Kidney glomerular epithelial cell (primary cell): ENCODE data around the gene LTBP2.

ENCODE experiments used
- DNase-seq: peaks from one replicate; lab custom pipeline; 2025; lab: John Stamatoyannopoulos, UW

The LTBP2 gene

DNA sequence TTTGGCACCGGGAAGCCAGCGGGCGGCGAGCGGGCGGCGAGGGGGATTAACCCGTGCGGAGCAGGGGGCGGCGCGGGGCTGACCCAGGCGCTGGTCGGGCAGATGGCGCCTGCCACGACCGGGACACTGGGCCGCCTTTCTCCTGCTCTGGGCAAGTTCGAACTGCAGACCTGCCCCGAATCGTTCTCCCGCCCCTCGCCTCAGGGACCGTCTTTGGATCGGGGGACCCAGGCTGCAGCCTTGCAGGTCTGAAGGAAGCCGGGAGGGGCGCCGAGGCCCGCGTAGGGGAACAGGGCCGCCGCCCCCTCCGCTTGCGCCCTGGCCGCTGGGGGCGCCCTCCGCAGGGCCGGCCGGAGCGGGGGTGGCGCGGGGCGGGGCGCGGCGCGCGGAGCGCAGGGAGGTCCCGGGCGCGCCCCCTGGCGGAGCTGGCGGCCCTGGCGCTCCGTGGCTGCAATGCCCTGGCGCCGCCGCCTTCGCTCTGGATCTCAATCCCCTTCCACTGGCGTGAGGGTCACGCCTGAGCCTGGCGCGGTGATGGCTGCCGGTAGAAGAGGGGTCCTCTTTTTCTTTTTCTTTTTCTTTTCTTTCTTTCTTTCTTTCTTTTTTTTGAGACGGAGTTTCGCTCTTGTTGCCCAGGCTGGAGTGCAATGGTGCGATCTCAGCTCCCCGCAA, 449 bp upstream of the LTBP2 start:
- DNase-seq = peak; percentile 47

DNA sequence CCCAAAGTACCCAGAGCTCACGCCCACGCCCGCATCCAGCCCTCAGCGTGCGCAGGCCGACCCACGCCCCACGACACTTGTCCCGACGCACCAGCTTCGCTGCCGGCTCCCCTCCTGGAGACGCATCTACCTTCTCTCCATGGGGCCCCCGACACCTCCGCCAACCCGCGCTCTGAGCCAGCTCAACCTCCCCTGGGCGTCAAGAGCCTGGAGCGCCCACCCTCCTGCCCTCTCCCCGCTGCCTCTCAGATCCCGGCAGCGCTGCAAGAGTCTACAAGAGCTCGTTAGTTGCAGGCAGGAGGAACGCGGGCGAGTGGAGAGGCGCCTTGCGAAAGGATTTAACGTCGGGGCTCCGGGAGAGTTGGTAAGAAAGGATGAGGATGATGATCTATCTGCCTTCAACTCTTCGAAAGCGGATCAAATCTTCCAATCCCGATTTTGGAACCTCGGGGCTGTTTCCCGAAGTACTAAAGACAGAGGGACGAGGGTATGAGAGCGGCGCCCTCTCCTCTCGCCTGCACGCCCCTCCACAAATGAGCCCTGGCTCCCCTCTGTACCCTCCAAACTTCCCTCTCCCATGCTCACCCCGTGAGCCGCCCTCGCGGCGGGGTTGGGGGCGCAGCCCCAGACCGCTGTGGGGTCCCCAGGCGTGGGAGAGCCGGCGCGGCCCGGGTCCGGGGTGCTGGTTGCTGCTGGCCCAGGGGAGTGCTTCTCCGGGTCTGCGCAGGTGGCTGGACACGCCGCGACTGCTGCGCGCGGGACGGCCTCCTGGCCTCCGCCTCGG, 979 bp downstream of the LTBP2 start:
- DNase-seq = no peak

DNA sequence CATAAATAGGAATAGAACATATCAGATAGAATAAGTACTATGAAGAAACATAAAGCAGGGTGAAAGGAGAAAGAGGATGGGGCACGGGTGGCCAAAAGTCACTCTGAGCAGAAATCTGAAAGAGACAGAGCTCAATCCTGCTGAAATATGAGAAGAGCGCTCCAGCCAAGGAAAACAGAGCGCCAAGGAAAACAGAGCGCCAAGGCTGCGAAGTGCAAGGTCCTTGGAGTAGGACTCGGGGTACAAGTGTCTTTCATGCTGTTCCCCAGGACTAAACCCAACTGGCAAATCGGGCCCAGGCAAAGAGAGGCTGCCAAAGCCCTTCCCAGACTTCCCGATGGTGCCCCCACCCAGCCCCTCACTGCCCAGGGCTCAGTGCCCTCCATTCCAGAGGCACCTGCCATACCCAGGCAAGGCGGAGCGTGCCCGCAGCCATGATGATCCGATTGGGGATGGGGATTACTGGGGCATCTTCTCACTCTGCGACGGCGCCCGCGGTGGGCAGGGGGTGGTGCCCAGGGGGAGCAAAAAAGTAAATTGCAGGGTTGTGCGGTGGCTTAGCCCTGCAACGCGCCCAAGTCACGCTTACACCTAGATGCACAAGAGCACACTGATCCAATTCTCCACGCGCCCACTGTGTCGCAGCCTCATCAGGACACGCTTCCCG, 1.7 kb downstream of the LTBP2 start:
- no peak for DNase-seq

DNA sequence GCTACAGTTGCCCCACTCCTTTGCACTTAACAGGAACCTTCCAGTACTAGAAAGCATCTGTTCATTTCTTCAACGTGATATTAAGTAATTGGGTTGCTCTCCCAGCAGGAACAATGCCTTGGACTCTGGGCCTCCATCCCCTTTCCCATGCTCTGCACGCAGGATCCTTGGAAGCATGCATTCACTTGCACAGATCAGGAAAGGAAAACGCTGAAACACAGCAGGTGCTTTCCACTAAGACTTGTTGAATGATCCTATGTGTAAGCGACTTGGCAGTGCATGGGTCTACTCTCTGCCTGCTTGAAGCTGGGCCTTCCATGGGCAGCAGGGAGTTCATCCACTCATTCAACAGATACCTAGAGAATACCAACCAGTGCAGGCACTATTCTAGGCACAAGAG, 2.3 kb downstream of the LTBP2 start:
- no peak for DNase-seq

DNA sequence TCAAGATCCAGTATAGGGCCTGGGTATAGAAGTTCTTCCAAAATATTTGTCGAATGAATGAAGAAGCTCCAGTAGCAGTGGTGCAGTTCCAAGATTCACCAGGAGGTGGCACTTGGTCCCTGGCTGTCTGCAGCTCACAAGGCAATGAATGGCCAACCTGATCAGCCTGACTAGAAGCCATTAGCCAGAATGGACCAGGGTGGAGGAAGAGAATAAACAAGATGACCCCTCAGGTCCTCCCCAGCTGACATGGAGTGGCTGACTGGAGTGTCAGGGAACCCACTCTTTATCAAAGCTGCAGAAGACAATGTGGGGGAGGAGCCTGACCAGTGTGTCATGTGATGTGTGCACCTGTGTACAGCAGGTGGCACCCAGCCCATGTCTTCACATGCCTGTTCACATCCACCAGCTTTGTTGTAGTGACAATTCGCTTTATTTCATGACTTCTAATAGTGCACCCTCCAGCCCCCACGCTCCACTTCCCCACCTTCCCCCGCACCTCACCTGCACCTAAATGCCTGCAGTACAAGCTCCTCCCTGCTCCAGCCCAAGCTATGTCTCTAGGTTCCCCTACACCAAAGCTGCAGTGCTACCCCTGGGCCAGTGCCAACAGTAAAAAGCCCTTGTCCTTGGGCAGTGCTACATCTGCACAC, 3.0 kb downstream of the LTBP2 start:
- DNase-seq = peak; percentile 82

DNA sequence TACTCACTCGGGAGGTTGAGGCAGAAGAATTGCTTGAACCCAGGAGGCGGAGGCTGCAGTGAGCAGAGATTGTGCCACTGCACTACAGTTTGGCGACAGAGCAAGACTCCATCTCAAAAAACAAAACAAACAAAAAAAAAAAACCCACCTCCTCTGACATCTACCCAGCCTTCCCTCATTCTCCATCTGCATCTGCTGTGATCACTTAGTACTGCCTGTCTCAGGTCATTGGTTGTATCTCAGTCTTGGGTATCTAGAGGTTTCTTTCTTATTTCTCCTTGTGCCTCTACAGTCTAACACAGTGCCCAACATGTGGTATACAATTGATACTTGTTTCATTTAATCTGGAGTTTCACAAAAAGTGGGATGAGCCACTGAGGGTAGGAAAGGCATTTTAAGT, 5.3 kb downstream of the LTBP2 start:
- no peak for DNase-seq

DNA sequence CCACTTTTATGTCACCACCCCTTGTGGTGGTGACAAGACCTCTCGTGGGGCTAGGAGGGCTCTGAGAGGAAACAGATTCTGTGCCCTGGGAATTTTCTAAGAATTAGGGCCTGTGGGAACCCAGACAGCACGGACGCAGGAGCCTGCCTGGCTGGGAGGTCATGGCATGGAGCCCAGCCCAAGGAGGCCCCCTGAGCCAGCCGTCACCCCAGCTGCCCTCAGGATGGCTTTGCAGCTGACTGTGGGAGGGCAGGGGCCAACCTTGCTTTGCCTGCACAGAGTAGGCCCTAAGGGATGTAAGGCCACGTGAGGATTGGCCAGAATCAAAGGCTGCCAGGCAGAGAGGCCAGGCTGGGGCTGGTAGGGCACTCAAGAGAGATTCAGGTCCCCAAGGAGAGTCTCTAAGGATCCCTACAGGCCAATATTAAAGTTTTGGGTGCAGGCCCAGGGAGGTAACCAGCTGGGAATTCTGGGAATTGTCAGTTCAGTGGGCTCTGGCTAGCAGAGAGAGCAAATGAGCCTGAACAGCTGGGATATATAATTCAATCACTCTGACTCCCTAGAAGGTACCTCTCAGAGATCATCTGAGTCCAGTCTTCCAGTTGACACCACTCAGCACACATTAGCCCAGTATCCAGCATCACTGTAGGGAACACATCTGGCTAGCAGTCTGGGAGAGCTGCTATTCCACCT, 6.4 kb downstream of the LTBP2 start:
- DNase-seq = no peak

DNA sequence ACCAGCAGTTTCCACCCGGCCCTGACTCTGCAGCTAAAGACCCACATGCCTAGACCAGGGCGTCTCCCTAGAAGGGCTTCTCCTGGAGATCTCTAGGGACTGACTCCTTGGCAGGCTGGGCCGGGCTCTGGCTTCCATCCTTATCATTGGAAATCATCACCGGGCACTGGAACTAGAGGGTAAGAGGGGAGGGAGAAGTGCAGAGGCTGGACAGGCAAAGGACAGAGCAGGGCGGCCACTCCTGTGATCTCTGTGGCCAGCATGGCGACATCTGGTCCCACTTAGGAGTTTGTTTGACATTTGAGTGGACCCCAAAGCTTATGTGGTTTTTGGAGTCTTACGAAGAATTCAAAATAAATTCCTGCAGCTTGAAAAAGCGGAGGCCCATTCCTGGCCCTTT, 7.1 kb downstream of the LTBP2 start:
- DNase-seq = no peak

DNA sequence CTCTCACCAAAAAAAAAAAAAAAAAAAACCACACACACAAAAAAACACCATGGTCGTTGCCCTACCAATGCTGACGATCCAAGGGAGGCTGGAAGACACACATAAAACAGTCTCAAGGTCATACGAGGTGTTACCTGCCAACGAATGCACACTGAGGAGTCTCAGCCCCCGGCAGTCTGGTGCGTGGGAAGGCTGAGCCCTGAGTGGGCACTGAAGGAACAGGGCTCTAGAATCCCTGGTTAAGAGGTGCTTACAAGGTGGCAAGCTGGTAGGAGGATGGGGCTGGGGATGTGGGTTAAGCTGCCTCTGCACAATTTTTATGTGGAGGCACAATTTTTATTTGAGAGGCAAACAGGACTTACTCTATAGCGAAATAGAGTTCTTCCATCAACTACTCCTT, 7.9 kb downstream of the LTBP2 start:
- DNase-seq = no peak

DNA sequence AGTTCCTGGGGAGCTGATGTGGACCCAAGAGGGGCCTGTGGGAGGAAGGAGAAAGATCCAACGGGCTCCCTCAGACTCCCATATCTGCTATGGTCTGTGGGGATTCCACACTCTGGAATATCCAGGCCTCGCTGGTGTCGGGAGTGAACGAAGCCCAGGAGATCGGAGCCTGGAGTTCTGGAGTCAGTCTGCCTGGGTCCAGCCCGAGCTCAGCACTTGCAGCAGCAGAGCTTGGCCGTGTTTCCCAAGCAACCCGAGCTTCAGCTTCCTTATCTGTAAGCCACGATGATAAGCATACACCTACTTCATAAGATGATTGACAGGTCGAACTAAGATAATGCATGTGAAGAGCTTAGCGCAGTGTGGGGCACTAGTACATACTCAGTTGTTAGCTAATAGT, 10.1 kb downstream of the LTBP2 start:
- DNase-seq = no peak

DNA sequence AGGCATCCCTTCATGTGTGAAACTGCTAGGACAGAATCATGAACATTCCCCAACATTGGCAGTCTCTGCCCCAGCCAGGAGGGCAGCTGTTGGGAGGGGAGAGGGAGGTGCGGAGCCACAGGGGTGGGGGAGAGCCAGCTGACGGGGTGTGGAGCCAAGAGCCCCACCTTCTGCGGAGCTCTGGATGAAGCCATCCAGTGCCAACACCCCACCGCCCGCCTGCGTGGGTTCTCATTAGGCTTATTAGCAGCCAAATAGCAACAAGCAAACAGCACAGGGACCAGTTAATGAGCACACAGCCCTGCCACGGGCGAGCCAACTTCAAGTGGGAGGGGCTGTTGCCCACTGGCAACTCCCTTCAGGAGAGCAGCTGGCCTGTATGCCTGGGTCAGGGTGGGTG, 12.1 kb downstream of the LTBP2 start:
- no peak for DNase-seq

DNA sequence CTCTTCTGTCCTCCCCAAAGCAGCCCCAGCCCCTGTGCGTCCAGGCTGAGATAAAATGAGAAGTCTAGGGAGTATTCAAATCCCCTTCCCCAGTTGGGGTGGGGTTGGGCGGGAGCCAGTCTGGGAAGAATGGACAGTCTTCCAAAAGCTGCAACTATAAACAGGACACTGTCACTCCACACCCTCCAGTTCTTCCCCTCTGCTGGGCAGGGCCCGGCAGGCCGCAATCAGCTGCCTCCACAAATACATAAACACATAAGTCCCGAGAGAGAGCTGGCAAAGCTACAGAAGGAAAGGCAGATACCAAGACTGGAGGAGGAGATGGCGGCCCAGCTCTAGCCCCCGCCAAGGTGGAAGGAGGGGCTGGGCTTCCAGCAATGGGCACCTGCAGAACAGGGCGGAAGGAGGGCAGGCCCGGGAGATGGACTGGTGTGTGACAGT, 12.7 kb downstream of the LTBP2 start:
- DNase-seq = no peak

DNA sequence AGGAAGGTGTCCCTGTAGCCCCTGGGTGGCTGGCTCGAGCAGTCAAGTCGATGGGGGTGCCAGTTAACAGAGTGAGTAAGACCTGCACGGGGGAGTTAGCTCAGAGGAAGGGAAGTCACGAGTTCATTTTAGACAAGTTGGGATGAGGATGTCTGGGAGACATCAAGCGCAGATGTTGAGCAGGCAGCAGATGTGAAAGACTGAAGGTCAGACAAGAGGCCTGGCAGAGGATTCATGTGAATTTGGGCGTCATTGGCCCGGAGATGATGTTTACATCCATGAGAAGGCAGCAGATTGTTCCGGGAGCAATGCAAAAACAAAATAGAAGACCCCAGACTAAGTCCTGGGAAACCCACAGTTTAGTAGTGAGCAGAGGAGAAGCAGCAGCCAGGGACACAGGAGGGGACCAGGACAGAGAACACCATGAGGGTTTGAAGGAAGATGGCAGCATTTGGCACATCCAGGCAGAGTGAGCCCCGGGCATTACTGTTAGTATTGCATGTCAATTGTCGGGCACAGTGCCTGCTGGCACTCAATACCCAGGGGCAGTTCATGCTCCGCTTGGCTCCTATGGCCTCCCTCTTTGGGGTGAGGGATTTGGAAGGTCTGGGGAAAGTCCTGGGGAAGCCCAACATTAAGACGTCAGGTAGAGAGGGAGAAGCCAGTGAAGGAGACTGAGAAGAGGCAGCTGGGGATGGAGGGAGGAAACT, 15.1 kb downstream of the LTBP2 start:
- no peak for DNase-seq

DNA sequence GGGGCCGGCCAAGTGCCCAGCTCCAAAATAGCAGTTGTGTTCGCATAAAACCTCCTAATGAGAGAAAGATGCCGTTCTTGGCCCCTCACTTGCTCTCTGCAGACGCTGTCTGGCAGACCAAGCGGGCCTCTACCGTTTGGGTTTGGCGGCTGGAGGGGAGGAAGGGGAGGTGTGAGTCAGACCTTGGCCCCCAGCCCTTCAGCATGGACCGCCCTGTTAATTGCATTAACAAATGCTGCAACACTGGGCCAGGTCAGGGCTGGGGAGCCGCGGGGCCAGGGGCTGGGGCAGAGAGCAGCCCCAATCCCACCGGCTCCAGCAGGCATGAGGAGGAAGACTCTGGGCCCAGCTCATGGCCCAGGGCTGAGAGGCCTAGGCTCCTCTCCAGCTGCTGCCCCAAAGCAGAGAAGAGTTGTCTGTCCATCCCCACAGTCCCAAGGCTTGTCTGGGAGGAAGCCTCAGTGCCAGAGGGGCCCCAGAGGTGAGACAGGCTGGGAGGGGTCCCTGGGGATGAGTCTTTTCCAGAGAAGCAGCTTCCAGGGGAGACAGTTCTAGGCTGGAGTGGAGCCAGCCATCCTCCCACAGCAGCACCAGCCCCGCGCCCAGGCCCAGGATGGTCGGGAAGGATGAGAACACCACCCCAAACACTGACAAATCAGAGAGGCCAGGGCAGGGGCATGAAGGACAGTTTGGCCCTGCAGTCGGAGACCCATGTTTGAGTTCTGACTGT, 16.9 kb downstream of the LTBP2 start:
- DNase-seq = no peak

DNA sequence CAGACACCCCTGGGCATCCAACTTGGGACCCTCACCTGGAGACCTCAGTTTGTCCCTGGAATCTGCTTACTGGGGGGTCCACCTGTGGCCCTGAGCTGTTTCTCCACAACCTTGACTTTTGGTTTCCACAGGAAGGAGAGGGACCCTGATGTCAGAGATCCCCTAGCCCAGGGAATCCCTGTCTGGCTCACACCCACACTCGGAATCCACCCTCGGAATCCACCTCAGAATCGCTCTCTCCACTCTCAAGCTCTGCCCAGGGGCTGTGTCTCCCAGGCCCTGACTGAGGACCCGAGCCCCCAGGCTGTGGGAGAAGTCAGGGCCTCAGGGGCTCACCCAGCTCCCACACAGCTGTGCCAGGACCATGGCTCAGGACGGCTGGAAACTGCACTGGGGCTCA, 17.4 kb downstream of the LTBP2 start:
- DNase-seq = no peak

DNA sequence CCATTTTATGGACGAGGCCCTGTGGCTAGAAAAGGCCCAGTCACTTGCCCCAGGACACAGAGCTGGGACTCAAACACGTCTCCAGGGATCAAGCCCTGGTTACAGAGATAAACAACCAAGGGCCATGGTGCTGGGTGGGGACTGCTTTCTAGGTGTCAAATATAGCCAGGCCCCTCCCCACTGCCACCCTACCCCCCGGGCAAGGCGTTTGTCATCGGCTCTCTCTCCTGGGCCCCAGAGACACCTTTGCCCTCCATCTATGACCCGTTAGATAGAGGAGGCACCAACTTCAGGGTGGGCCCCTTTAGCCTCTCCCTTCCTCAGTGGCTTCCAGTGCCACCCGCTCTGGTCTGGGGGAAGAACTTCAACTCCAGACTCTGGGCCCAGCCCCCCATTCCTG, 18.0 kb downstream of the LTBP2 start:
- DNase-seq = no peak

DNA sequence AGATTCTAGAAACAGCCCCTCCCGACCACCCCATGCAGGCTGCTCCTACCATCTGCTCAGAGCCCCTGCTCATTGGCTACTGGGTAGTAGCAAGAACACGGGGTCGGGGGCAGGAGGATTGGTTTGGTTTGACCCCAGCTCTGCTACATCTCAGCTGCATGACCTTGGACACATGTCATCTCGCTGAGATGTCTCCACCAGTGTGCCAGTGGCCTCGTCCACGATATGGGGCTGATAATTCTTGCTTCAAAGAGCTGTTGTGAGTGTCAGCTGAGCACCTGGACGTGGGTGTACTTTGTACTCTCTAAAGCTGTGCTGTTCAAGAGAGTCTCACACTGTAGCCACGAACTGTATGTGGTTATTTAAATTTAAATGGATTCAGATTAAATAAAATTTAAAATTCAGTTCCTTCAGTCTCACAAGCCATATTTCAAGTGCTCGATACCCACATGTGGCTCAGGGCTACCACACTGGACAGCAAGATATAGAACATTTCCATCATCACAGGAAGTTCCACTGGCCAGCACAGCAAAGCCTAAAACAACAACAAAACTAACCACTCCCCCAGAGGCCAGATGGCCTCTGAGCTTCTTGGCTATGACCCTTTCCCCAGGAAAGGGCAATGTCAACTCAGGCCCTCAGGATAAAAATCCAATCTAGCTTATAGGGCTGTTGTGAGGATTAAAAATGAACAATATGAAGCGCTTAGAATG, 18.6 kb downstream of the LTBP2 start:
- no peak for DNase-seq

DNA sequence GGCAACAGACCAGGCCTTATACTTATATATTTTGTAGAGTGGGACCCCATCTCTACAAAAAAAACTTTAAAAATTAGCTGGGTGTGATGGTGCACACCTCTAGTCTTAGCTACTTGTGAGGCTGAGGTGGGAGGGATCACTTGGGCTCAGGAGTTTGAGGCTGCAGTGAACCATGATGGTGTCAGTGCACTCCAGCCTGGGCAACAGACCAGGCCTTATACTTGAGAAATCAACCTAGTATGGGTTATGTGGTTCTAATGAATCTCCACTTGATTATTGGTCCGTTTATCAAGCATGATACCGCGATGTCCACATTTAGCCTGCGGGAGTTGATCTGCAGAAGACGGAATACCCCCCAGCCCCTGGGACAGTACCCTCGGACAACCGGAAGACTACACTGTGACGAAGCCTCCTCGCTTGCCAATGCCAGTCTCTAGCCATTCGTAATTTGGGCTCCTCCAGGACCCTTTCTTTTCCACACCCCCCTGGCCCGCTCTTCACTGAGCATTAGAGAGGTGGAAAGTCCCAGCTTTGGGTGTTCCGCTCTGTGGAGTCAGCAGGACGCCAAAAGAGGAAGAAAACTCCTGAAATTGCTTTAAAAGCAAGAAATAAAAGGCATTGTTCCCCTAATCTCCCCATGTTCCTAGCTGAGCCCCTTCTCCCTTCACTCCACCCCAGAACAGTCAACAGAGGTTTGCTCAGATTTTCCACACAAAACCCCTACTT, 19.4 kb downstream of the LTBP2 start:
- DNase-seq = no peak

DNA sequence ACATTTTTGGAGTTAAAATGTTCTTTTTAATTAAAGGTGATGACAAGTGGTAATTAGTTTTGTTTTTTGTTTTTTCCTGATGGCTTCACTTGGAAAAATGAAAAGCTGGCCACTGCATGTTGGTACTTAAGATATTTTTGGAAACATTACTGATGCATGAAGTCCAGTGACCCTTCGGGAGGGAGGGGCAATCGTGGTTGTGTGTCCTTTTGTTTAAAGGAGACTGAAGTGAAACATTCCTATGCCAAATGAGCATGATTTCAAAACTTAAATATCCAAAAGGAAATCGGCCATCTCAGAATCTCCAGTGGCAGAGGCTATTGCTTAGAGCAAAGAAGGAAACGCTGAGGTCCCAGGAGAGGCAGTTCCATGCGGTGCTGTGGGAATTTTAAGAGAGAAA, 20.1 kb downstream of the LTBP2 start:
- no peak for DNase-seq
